ENCODE measurements around the gene DGUOK. TPM values are rescaled to one million over a fixed set of nuclear protein-coding genes. Genes with fewer than 3 reads are reported as not detected.
A peak's percentile ranks its signal among the peaks of the same experiment; 100 is the strongest.

The DGUOK gene
- total and polyA plus RNA-seq, 10 of the 15 experiments (the other 5 are each of a cell fraction or from before 2014, with no cell fraction given), result 64.4 to 234 (median 91.4) TPM

DNA sequence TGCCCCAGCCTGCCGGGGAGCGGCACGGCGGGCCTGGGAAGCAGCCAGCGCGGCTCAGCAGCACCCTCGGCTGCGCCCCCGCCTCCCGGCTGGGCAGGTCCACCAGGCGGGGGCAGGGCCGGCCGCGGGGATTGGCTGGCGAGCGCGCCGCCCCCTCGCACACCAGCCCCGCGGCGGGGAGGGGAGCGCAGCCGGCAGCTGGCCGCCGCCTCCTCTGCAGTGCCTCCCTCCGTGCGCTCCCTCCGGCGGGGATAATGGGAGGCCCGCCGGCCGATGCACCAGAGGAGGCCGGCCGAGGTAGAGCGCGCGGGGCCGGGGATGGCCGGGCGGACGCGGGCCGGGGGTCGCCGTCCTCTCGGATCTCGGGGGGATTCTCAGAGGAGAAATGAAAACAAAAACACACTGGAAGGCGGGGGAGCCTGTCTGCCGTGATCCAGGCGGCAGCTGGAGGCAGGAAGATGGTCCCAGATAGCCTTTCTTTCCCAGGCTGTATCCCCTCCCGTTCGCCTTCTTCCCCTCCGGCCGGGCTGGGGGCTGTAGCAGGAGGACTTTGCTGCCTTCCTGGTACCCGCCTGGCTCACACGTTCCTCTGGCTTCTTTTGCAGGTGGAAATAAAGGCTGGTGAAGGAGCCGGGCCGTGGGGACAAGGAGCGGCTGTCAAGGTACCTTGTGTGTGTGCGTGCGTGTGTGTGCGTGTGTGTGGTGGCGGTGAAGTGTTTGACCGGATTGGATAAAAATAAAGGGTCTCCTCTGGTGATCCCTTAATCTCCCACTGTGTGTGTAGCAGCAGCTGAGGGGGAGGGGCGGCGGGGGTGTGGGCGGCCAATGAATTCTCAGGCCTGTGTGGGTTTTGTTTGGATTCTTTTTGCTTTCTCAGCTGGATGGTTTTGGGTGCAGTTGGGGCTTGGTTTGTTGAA, 76.1 kb downstream of the DGUOK start (continued):
- TF ChIP-seq GATAD2B (conservative IDR thresholded peaks at IDR 0.05; ENCODE audit: low read depth), result peak; percentile 67
- TF ChIP-seq FOXK2 (IDR thresholded peaks at IDR 0.05), result no peak
- TF ChIP-seq ZNF592 (IDR thresholded peaks at IDR 0.05), result 0 out of 2 replicates have a peak, but pooled peaks have one; percentile 52
- no peak for TF ChIP-seq CHD1 (IDR thresholded peaks at IDR 0.05; ENCODE audit: low read depth, low read length)
- TF ChIP-seq DPF2 (IDR thresholded peaks at IDR 0.05), result peak; percentile 75
- TF ChIP-seq BHLHE40 (IDR thresholded peaks at IDR 0.05; ENCODE audit: borderline replicate concordance in 1 of 2, low read depth in 2 of 2, low read length in 1 of 2), result peak in 1 of 2 experiments; percentile 72; a peak in 2 of 4 replicates
- TF ChIP-seq SMAD5 (IDR thresholded peaks at IDR 0.05; ENCODE audit: low read depth), result no peak
- TF ChIP-seq TCF3 (IDR thresholded peaks at IDR 0.05; ENCODE audit: borderline replicate concordance, insufficient read depth, low read depth, low read length), result peak; percentile 73
- no peak for TF ChIP-seq ZNF274 (IDR thresholded peaks at IDR 0.05; ENCODE audit: insufficient read depth, insufficient read length)
- TF ChIP-seq EGR1 (IDR thresholded peaks at IDR 0.05; ENCODE audit: borderline replicate concordance in 1 of 2, low read depth in 2 of 2, low read length in 2 of 2), result peak in 1 of 2 experiments; percentile 79; a peak in 1 of 3 replicates
- no peak for TF ChIP-seq POU2F2 (IDR thresholded peaks at IDR 0.05; ENCODE audit: borderline replicate concordance, low read depth, low read length)
- TF ChIP-seq RB1 (IDR thresholded peaks at IDR 0.05; ENCODE audit: borderline replicate concordance), result 0 out of 2 replicates have a peak, but pooled peaks have one; percentile 52
- no peak for TF ChIP-seq SIN3A (IDR thresholded peaks at IDR 0.05; ENCODE audit: low read depth, low read length)
- peak; percentile 63 for TF ChIP-seq POLR2A (IDR thresholded peaks at IDR 0.05; ENCODE audit: low read depth, low read length)
- 0 out of 2 replicates have a peak, but pooled peaks have one; percentile 64 for TF ChIP-seq LARP7 (IDR thresholded peaks at IDR 0.05)
- peak; percentile 14 for TF ChIP-seq SP1 (IDR thresholded peaks at IDR 0.05; ENCODE audit: low read depth, low read length)
- peak; percentile 27; the same call in 1 of the 2 replicates for TF ChIP-seq POLR2AphosphoS5 (IDR thresholded peaks at IDR 0.05; ENCODE audit: low read length)
- TF ChIP-seq CHD2 (IDR thresholded peaks at IDR 0.05; ENCODE audit: borderline replicate concordance, low read depth, low read length), result 0 out of 2 replicates have a peak, but pooled peaks have one; percentile 25
- no peak for TF ChIP-seq JUNB (IDR thresholded peaks at IDR 0.05)
- no peak for TF ChIP-seq WRNIP1 (IDR thresholded peaks at IDR 0.05; ENCODE audit: borderline replicate concordance, low read depth, low read length)
- TF ChIP-seq EP300 (IDR thresholded peaks at IDR 0.05; ENCODE audit: borderline replicate concordance in 1 of 2, control insufficient read depth in 1 of 2, low read depth in 2 of 2, low read length in 2 of 2), result no peak
- TF ChIP-seq E2F8 (IDR thresholded peaks at IDR 0.05; ENCODE audit: low read depth, partially characterized antibody), result no peak

Measured in GM12878 (cell line).